ENCODE data around the gene FILIP1L.

DNA sequence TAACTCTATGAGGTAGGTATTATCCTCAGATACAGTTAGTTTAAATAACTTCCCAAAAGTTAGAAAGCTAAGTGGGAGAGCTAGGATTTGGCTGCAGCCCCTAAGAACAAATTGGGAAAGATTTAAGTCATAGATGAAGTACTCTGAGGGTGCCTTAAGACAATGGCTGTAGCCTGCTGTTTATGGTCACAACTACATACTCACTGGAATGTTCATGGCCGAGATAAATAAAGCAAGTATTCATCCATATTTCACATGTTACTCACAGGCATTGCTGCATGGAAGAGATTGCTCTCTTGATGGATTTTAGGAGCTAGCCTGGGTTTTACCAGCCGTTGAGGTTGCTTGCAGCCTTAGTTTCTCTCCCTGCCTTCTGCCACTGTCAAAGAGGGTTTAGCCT, 151.6 kb downstream of the FILIP1L start:
- TF ChIP-seq, protein P1, sequence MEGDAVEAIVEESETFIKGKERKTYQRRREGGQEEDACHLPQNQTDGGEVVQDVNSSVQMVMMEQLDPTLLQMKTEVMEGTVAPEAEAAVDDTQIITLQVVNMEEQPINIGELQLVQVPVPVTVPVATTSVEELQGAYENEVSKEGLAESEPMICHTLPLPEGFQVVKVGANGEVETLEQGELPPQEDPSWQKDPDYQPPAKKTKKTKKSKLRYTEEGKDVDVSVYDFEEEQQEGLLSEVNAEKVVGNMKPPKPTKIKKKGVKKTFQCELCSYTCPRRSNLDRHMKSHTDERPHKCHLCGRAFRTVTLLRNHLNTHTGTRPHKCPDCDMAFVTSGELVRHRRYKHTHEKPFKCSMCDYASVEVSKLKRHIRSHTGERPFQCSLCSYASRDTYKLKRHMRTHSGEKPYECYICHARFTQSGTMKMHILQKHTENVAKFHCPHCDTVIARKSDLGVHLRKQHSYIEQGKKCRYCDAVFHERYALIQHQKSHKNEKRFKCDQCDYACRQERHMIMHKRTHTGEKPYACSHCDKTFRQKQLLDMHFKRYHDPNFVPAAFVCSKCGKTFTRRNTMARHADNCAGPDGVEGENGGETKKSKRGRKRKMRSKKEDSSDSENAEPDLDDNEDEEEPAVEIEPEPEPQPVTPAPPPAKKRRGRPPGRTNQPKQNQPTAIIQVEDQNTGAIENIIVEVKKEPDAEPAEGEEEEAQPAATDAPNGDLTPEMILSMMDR (IDR thresholded peaks at IDR 0.05 in 4 of 5, conservative IDR thresholded peaks at IDR 0.05 in 1 of 5): no peak
- TF ChIP-seq POLR2A (IDR thresholded peaks at IDR 0.05): no peak
